NCI-H345 (cell line): ENCODE data around the gene JPT1.
"Not testable (repeated sequence)": the region's sequence is repeated elsewhere in the genome, so short reads cannot be mapped to it uniquely, and the experiment has no call there.

ENCODE experiments used
- DNase-seq: peaks from one replicate; lab custom pipeline; 2025; lab: John Stamatoyannopoulos, UW

Gene JPT1

DNA sequence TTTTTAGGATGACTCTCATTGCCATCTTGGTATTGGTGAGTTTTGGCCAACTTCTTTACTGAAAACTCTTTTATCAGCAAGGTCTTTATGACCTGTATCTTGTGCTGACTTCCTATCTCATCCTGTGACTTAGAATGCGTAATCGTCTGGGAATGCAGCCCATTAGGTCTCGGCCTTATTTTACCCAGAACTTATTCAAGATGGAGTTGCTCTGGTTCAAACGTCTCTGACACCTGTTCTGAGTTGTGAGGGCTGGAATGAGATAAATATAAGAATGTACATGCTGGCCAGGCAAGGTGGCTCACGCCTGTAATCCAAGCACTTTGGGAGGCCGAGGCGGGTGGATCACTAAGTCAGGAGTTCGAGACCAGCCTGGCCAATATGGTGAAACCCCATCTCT lies 4.2 kb upstream of the JPT1 start:
- DNase-seq = not testable (repeated sequence)

DNA sequence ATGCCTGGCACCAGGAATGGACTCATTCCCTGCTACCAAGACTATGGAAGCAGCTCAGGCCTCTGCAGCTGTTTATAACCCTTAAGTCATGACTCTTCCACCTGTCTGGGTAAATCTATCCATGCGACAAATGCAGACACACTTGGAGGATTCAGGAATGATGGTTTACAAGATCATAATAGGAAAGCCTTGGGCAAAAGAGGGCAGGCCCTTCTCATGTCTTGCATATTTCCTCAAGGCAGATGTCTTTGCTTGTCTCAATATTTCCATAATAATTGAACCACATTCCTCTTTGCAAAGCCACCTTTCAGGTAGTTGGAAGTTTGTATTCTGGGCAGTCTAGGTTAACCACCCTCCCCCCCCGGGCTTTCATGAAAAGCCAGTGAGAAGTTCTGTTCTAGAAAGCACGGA lies 884 bp upstream of the JPT1 start:
- no peak for DNase-seq

DNA sequence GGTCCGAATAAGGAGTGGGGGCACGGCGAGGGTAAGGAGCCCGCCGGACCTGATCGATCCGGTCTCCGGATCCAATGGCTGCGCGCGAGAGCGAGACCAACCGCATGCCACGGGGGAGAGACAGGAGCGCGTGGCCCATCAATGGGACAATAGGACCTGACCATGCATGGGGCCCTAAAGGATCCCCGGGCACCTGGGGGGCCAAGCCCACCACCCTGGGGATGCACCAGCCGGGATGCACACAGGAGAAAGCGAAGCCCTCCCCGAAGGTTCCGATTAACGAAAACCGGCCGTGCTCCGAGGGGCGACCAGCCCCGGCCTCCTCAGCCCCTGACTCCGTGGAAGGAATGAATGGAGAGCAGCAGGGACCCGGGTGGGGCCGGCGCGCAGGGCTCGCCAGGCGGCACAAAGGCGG lies 525 bp downstream of the JPT1 start:
- peak; percentile 53 for DNase-seq

DNA sequence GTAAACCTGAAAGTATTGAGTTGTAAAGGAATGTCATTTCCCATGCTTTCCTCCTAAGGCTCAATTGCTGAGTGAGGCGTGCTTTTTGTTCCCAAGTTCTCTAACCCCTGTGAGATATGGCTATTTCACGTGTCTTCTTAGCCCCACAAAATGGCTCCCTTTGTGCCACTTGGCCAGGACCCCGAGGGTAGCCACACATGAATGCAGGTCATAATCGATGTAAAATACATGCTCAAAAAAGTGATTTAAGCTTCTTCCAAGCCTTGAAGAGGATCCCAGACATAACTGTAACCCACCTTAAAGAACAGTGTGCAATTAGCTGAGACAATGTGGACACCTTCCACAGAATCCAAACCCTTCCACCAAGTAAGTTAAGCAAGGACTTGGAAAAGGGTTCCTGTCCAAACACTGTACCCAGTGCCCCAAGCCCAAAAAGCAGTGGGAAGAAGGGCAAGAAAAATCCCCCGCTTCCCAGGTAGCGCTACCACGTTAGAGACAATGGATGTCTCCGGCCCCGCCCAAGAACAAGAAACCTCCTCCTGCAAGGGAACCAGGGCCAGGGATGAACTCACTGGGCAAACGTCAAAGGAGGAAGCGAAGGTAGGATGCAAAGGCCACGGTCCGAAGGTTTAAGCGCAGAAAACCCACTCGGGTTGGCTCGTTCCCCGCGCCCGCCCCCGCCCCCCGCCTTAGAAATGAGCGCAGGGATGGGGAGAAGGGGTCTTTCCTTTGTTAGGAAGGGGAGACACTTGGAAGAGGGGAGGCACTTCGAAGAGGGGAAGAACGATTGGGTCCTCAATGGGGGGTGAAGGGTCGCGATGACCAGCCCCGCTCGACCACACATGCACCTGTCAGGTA lies 1.2 kb downstream of the JPT1 start:
- peak; percentile 36 for DNase-seq

DNA sequence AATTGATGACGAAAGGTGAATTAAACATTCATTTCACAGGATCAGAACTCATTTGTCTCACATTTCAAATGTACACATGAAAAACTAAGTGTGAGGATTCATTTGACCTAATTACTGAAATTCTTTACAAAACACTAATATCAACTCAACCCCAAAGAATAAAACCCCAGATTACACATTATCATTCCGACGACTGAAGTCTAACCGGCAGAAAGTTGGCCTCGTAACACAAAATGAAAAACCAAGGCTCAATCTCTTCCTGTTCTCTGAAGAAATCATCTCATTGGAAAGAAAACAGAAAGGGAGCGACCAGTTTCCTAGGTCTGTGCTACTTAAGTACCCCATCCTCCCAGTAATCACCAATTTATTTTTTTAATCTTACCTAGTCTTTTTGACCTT lies 1.8 kb downstream of the JPT1 start:
- no peak for DNase-seq

DNA sequence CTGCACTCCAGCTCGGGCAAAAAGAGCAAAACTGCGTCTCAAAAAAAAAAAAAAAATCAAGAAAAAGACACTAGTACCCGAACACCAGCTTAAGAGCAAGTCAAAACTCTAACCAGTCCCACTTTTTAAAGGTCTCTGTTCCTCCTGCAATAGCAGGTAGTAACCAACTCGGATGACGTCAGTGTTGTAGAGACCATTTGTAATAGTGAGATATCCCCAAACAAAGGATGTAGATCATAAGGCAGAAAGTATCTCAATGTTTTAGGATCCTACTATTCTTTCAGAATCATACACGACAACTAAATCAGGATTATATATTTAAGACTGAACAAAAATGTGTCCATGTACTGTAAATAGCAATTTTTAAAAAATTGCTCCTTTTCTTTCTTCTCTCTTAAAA lies 2.4 kb downstream of the JPT1 start:
- DNase-seq = no peak

DNA sequence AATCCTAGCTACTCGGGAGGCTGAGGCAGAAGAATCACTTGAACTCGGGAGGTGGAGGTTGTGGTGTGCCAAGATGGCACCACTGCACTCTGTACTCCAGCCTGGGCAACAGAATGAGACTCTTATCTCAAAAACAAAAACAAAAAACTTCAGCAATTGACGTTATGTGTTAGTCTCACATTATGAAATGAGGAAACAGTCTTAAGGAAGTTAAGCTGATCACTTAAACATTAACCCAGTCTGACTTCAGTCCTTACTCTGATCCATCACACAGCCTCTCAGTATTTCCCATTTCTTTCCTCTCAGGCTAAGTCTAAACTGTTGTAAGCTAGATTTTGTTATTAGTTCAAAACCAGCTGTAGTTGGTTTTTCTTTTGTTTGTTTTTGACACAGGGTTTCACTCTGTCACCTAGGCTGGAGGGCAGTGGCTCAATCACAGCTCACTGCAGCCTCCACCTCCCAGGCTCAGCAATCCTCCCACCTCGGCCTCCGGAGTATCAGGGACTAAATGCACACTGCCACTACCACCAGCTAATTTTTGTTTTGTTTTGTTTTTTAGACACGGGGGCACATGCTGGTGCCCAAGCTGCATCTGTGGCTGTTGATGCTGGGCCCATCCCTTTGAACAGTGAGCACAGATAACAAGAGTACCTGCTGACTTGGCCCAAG lies 6.3 kb downstream of the JPT1 start:
- no peak for DNase-seq

DNA sequence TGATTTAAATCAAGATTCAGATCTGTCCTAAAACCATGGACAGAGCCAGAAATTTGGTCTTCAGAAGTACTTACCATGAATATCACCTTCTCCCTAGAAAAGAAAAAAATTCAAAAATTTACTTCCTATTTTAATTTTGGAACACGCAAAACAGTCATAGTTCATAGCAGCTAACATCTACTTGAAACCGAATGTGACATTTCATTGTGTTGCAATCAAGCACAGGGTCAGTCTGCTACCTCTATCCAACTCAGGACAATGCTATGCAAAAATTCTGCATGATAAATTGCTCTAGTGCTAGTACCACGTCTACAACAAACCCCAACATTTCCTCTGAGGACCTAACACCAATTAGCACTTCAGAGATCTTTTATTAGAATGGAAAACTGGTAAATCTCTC lies 7.7 kb downstream of the JPT1 start:
- no peak for DNase-seq

DNA sequence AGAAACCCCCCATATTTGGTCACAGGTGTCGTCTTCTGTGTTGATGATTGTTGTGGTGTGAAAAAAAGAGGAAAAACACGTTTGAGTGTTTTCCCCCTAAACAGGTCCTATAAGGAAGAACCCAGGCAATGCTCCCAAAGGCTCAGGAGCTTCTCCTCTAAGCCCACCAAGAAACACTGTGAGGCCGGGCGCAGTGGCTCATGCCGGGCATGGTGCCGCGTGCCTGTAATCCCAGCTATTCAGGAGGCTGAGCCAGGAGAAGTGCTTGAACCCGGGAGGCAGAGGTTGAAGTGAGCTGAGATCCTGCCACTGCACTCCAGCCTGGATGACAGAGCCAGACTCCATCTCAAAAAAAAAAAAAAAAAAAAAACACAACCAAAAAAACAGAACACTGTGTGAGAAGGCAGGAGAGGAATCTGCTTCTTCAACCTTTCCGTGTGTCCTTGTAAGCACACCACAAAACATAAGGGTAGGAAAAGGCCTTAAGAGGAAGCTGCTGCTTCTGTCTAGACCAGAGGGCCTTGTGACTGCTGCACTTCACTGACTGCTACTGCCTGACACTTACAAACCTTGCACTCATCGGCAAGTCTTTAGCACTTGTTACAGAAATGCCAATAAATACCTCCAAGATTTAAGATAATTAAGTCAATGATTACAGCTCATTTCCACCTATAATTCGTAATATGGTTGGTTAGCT lies 9.3 kb downstream of the JPT1 start:
- no peak for DNase-seq

DNA sequence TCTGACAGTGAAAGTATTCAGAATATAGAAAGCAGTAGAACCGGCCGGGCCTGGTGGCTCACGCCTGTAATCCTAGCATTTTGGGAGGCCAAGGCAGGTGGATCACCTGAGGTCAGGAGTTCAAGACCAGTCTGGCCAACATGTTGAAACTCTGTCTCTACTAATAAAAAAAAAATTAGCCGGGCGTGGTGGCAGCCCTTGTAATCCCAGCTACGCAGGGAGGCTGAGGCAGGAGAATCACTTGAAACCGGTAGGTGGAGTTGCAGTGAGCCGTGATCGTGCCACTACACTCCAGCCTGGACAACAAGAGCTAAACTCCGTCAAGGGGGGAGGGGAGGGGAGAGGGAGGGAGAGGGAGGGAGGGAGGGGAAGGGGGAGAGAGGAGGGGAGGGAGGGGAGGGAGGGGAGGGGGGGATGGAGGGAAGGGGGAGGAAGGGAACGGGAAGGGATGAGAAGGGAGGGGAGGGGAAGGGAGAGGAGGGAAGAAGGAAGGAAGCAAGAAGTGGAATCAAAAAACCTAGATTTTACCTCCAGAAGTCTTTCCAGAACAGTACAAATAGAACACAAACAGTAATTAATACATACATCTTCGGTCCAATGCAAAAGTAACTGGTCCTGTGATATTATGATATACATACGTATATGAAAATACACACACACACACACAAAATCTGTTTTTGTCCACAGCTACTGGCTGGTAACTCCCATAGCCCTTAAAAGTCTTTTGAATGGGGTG lies 11.9 kb downstream of the JPT1 start:
- DNase-seq = no peak

DNA sequence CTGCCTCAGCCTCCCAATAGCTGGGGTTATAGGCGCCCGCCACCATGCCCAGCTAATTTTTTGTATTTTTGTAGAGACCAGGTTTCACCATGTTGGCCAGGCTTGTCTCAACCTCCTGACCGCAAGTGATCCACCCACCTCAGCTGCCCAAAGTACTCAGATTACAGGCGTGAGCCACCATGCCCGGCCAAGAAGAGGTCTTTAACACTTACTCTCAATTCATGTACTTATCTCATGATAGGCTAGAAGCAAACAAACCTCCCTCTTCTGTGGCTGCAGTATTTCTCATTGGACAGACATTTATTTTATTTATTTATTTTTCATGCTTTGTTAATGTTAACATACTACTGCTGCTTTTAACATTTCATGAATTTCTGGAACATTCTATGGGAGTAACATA lies 15.8 kb downstream of the JPT1 start:
- no peak for DNase-seq

DNA sequence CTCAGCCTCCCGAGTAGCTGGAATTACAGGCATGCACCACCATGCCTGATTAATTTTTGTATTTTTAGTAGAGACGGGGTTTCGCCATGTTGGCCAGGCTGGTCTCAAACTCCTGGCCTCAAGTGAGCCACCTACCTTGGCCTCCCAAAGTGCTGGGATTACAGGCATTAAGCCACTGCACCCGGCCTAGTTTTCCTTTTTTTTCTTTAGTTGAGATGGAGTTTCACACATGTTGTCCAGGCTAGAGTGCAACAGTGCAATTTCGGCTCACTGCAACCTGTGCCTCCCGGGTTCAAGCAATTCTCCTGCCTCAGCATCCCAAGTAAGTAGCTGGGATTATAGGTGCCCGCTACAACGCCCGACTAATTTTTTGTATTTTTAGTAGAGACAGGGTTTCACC lies 16.6 kb downstream of the JPT1 start:
- not testable (repeated sequence) for DNase-seq

DNA sequence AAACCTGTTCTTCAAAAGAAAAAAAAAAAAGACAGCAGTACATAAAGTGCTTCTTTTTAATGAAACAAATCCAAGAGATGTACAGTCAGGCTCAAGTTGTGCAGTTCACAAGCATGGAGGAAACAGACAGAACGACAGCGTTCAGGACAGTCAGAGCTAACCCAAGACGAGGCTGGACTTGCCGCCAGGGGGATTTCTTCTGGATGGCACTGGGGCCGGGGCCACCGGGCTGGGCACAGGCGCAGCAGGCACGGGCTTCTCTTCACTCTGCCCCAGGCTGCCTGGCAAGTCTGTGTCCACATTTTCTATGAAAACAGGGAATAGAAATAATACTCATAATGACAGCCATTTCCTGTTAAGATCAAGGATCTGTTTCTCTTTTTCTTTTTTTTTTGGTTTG lies 18.4 kb downstream of the JPT1 start:
- DNase-seq = no peak

DNA sequence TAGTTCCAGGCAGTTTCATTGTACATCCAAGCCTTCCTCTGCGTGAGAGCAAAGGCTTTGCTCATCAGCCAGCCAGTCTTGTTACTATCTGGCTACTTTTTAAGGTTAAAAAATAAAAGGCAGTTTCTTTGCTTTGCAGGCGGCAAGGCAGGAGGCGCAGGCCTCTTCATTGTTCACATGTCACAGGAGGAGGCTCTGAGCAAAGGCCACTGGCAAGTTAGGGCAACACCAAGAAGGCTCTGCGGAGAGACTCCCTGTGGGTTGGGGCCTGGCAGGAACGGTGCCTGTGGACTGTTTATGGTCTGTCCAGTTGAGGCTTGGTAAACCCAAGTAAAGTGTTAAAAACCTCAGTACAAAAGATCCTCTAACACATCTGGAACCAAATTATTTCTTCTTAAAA lies 18.9 kb downstream of the JPT1 start:
- no peak for DNase-seq

DNA sequence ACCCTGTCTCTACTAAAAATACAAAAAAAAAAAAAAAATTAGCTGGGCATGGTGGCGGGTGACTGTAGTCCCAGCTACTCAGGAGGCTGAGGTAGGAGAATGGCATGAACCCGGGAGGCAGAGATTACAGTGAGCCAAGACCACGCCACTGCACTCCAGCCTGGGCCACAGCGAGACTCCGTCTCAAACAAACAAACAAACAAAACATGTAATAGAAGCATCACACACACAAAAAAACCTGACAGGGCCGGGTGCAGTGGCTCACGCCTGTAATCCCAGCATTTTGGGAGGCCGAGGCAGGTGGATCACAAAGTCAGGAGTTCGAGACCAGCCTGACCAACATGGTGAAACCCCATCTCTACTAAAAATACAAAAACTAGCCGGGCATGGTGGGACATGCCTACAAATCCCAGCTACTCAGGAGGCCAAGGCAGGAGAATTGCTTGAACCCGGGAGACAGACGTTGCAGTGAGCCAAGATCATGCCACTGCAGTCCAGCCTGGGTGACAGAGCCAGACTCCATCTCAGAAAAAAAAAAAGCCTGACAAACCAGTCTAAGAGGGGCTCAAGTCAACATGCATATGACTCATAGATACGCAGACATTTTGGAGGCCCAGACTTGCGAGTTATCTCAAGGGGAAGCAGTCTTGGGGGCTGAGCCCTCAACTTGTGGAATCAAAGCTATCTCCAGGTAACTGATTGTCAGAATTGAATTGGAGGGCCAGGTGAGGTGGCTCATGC lies 20.5 kb downstream of the JPT1 start:
- not testable (repeated sequence) for DNase-seq

DNA sequence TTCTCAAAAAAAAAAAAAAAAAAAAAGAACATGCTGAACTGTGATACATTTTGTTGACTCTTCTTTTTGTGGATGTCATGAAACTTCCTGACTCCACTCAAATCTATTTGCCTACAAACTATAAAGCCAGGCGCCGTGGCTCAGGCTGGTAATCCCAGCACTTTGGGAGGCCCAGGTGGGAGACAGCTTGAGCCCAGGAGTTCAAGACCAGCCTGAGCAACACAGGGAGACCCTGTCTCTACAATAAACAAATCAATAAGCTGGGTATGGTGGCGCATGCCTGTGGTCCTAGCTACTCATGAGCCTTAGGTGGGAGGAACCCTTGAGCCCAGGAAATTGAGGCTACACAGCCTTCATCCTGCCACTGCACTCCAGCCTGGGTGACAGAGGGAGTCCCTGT lies 21.3 kb downstream of the JPT1 start:
- DNase-seq = no peak

DNA sequence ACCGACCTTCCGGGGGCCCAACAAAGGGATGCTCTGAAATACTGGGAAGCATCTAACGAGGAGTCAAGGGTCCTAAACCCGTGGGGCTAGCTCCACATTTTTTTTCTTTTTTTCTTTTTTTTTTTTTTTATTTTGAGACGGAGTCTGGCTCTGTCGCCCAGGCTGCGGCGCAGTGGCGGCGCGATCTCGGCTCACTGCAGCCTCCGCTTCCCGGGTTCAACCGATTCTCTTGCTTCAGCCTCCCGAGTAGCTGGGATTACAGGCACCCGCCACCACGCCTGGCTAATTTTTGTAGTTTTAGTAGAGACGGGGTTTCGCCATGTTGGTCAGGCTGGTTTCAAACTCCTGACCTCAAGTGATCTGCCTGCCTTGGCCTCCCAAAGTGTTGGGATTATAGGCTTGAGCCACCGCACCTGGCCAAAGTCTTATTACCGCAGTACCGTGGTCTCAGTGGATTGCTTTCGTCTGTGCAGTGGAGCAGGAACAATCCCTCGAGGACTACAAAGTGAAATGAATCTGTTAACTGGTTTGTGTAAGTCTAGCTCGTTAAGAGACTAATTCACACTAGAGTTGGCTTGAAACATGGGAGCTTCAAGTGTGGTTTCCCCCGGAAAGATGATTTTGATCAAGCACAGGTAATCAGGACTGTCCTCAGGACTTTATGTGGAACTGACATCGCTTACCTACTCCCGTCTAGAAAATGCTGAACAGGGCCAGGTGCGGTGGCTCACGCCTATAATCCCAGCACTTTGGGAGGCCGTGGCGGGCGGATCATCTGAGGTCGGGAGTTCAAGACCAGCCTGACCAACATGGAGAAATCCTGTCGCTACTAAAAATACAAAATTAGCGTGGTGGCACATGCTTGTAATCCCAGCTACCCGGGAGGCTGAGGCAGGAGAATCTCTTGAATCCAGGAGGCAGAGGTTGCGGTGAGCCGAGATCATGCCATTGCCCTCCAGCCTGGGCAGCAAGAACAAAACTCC lies 22.0 kb downstream of the JPT1 start:
- not testable (repeated sequence) for DNase-seq

DNA sequence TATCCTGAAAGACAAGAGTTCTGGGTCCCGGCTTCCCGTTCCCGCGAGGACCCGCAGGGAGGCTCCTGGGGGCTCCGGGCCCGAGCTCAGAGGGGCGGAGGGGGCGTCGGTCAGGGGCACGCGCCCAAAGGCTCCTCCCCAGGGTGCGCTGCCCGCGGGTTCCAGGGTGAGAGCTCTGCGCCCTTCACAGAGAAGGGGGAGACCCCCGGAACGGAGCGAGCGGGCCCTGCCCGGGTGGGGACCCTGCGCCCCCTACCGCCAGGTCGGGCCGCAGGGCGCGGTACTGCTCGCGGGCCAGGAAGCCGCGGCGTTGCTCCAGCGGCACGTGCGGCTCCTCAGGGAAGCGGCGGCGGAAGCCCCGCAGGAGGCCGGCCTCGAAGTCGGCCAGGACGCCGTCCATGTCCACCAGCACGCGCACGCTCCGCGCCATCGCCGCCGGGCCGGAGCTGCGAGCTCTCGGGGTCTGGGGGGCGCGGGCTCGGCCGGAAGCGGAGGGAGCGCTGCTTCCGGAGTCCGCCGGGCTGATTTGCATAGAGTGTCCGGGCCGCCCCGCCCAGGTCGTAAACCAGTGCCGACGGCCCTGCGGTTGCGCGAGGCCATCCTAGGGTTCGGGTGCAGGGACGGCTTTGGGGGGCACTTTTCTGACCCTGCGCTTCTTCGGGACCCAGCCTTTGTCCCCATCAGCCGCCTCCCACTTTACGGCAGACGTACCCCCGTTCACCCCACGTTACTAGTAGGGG lies 22.9 kb downstream of the JPT1 start, which contains the start of gene NT5C:
Gene NT5C (minus strand): TSS at position 465 of the 740 bp plus-strand sequence. CDS start 35 bp downstream, at position 430.
- peak; percentile 91 for DNase-seq

DNA sequence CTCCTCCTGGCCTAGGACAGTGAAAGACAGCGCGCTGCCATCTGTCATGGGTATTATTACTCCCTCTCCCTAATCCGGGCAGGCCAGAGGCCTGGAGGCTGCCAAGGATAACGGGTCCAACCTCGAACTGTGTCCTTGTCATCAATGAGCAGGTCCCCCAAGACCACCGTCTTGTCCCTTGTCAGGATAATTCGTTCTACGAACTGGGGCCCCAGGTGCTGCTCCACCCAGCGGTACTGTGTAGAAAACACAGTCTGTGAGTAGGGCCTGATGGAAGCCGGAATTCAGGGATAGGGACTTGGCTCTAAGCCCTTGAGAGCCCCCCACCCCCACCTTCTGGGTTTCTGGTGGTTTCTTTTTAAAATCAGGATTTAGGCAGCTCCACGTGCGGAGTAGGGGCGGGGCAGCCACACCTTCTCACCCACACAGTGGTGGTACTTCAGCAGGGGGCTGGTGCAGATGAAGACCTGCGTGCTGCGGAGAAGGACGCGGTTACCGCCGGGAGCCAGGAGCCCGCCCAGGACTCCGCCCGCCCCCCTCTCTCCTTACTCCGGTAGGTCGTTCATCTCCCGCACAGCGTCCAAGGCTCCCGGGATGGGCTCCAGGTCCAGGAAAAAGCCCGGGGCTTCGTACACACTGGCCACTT lies 23.6 kb downstream of the JPT1 start:
- peak; percentile 77 for DNase-seq
